Peyer's patch (tissue), 4 donors: ENCODE data around the gene FCN1.

Source experiments
- POLR2A ChIP-seq, 2 donors: fragments of 450-650 bp; IDR thresholded peaks; one replicate each; pipeline ENCODE4 v1.5.1; 2017; ENCODE audit warnings: antibody characterized with exemption in 2 of 2, mild to moderate bottlenecking in 2 of 2, moderate library complexity in 2 of 2
- TF ChIP-seq, protein P1 (sequence below), 6 experiments: fragments of 450-650 bp in 4 of 6; fragments of 200-600 bp in 2 of 6; sonication (generic) in 1 of 6; IDR thresholded peaks; one replicate each; pipeline ENCODE4 v1.5.1; 2017 to 2019; ENCODE audit warnings: antibody characterized with exemption in 6 of 6, mild to moderate bottlenecking in 3 of 6, moderate library complexity in 1 of 6

DNA sequence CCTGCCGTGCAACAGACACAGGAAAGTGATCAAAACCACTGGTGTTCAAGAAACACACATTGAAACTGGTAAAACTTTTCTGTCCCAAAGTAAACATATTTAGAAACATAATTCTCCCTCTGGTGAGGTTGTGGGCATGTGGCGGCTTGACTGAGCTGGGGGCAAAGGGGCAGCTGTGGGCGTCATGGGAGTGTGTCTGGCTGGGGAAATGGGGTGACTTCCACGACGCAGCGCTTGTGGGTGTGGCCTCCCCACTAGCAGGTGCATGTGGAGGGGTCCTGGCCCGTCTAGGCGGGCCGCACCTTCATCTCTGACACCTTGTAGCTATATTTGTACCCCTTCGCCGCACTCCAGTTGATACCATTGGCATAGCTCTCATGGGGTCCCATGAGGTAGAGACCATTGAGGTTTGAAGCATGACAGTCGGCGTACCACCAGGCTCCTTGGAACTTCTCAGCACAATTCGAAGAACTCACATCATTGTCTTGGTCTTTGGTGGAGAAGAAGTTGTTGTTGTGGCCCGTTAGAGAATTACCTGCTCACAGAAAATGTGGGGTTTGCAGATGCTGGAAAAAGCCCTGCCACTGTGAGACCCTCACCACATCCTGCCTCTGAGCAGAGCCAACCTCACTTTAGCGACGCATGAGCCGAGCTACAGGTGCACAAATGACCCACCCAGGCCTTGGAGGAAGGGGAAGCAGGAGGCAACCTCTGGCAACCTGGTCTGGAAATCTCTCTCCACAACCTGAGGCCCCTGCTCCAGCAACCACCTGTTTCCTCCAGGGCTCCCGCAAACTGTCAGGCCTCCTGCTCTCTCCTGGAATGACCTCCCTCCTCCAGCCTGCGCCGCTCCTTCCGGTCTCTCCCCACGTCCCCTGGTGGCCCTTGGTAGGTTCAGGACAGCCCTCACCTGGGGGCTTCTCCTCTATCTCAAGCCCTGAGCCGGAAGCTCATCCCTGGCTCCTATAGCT lies 7.9 kb downstream of the FCN1 start:
- TF ChIP-seq, protein P1, sequence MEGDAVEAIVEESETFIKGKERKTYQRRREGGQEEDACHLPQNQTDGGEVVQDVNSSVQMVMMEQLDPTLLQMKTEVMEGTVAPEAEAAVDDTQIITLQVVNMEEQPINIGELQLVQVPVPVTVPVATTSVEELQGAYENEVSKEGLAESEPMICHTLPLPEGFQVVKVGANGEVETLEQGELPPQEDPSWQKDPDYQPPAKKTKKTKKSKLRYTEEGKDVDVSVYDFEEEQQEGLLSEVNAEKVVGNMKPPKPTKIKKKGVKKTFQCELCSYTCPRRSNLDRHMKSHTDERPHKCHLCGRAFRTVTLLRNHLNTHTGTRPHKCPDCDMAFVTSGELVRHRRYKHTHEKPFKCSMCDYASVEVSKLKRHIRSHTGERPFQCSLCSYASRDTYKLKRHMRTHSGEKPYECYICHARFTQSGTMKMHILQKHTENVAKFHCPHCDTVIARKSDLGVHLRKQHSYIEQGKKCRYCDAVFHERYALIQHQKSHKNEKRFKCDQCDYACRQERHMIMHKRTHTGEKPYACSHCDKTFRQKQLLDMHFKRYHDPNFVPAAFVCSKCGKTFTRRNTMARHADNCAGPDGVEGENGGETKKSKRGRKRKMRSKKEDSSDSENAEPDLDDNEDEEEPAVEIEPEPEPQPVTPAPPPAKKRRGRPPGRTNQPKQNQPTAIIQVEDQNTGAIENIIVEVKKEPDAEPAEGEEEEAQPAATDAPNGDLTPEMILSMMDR (IDR thresholded peaks at IDR 0.05), result no peak
- TF ChIP-seq POLR2A (IDR thresholded peaks at IDR 0.05), result no peak
